Measurements from ENCODE around the gene ZNF746. TPM values are rescaled to one million over a fixed set of nuclear protein-coding genes. Genes with fewer than 3 reads are reported as not detected.

Gene ZNF746
- total RNA-seq, 2 donors from 2014 or later: 12.2 to 14.5 TPM

DNA sequence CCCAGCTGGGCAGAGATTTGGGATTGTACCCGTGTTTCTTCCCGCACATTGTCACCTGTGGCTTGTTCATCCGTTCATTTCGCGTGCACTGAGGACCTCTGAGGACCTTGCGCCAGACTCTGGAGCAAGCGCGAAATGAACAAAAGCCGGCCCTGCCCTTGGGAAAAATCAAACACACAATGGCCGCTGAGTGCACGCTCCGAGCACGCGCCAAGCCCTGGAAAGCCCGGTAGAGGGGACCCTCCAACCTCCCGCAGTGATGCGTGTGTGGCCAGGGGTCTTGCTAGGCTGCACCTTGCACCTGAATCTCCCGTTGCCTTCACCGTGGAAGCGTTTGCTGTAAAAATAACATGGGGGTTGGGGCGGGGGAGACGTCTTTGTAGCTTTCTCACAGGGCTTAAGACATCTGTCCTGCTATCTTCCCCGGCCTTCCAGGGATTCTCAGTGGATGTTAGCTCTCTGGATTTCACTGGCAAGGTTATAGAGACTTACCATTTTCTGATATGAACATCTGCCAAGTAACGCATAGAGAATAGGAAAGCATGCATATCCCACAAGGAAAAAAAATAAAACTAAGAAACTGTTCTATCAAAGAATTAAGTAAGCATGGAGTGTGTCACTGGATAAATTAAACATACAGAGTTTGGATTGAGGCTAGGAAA lies 74.0 kb downstream of the ZNF746 start:
- peak overlapping the region in 1 of 2 donors; percentile 61 for H3K9ac ChIP-seq (ENCODE audit: low read depth in 2 of 2, low read length in 2 of 2)
- no peak for DNase-seq

DNA sequence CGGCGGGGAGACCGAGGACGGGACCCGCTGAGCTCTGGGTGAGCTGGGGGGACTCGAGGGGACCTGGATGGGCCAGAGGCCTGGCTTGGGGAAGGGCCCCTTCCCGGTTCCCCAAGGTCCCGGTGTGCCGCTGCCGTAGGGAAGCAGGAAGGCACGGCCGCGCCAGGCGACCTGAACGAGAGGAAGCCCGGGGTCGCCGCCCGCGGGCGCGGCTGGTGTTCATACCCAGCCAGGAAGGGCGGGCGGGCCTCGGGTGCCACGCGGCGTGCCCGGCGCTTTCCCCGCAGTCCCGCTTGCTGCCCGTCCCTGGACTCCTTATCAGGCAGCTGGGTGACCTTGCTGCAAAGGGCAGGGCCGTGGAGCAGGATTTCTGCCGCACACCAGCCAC lies 74.7 kb downstream of the ZNF746 start:
- H3K4me3 ChIP-seq: peak overlapping the region; percentile 55
- H3K27ac ChIP-seq: peak overlapping the region; percentile 56
- TF ChIP-seq, protein P1, sequence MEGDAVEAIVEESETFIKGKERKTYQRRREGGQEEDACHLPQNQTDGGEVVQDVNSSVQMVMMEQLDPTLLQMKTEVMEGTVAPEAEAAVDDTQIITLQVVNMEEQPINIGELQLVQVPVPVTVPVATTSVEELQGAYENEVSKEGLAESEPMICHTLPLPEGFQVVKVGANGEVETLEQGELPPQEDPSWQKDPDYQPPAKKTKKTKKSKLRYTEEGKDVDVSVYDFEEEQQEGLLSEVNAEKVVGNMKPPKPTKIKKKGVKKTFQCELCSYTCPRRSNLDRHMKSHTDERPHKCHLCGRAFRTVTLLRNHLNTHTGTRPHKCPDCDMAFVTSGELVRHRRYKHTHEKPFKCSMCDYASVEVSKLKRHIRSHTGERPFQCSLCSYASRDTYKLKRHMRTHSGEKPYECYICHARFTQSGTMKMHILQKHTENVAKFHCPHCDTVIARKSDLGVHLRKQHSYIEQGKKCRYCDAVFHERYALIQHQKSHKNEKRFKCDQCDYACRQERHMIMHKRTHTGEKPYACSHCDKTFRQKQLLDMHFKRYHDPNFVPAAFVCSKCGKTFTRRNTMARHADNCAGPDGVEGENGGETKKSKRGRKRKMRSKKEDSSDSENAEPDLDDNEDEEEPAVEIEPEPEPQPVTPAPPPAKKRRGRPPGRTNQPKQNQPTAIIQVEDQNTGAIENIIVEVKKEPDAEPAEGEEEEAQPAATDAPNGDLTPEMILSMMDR (IDR thresholded peaks at IDR 0.05): no peak
- no peaks in the 10 kb centered on the region for H3K27me3 ChIP-seq
- intact Hi-C loops (cut with DNase I): loop anchor here (5.0 kb wide), 1 partner anchor 74 kb away; the partner anchor contains the start of gene ZNF746
- H3K9me3 ChIP-seq: no peaks in the 10 kb centered on the region
- H3K9ac ChIP-seq (ENCODE audit: low read depth in 2 of 2, low read length in 2 of 2): peak overlapping the region; percentile 61 to 76
- H3K36me3 ChIP-seq: no peaks in the 10 kb centered on the region
- peak; percentile 26 for DNase-seq
- no peaks in the 10 kb centered on the region for H3K4me1 ChIP-seq

More for the DNA sequence above, 74.0 kb downstream of the ZNF746 start:
- Histone ChIP-seq H3K36me3 (no peaks in the 10 kb centered on the region), H3K4me3 (no peak overlapping the region), H3K9me3 (no peaks in the 10 kb centered on the region), H3K27me3 (no peaks in the 10 kb centered on the region), H3K4me1 (no peaks in the 10 kb centered on the region), H3K27ac (no peak overlapping the region)
- intact Hi-C loops (cut with DNase I): loop anchor here (5.0 kb wide), 1 partner anchor 74 kb away; the partner anchor contains the start of gene ZNF746
- TF ChIP-seq, protein P1 (IDR thresholded peaks at IDR 0.05): no peak

Other genes with a start within 250 kb of the ZNF746 start
- gene ZNF783, start 235.6 kb downstream of the ZNF746 start, total RNA-seq: 1 to 10 TPM; 5.5 to 8.9 TPM
- 10 to 100 TPM in 1 of 2 donors, 1 to 10 TPM in 1; 9.5 to 13.1 TPM for gene ZNF777, start 36.7 kb downstream of the ZNF746 start, total RNA-seq